ENCODE data around the gene CERS3. TPM values are rescaled to one million over a fixed set of nuclear protein-coding genes. Genes with fewer than 3 reads are reported as not detected.

The CERS3 gene
- polyA plus RNA-seq, 1 donor (not counting 4 experiments of a cell fraction or from before 2014, with no cell fraction given): 23.5 TPM

GRCh38 chr15:100393008-100393407, 135.7 kb downstream of the CERS3 start:
- Histone ChIP-seq H3K4me1 (ENCODE audit: control insufficient read depth, extremely low read depth, insufficient read depth, low read length) (no peaks in the 10 kb centered on the region), H3K9me3 (ENCODE audit: control insufficient read depth, low read depth, low read length) (no peaks in the 10 kb centered on the region), H3K9ac (ENCODE audit: control insufficient read depth, extremely low read depth, insufficient read depth, low read length) (no peak overlapping the region), H3K4me3 (ENCODE audit: control insufficient read depth in 2 of 3, extremely low read depth in 1 of 3, insufficient read depth in 2 of 3, low read depth in 1 of 3, low read length in 3 of 3) (no peak overlapping the region), H3K79me2 (ENCODE audit: control insufficient read depth, insufficient read depth, low read length) (no peaks in the 10 kb centered on the region), H3K27me3 (ENCODE audit: control insufficient read depth, extremely low read depth, insufficient read depth, low read length) (no peaks in the 10 kb centered on the region), H2AFZ (ENCODE audit: control insufficient read depth, low read length) (no peak overlapping the region), H4K20me1 (ENCODE audit: control insufficient read depth, extremely low read depth, insufficient read depth, low read length) (no peaks in the 10 kb centered on the region), H3K4me2 (ENCODE audit: control insufficient read depth, extremely low read depth, insufficient read depth, low read depth, low read length) (no peak overlapping the region), H3K36me3 (ENCODE audit: control insufficient read depth in 2 of 2, extremely low read depth in 1 of 2, insufficient read depth in 2 of 2, low read length in 2 of 2) (no peaks in the 10 kb centered on the region), H3K27ac (ENCODE audit: control insufficient read depth, insufficient read depth, low read length) (no peak overlapping the region), H3K9me1 (ENCODE audit: control insufficient read depth, extremely low read depth, insufficient read depth, low read length) (no peaks in the 10 kb centered on the region)
- TF ChIP-seq CTCF (optimal IDR thresholded peaks at IDR 0.05 in 1 of 3, IDR thresholded peaks at IDR 0.05 in 1 of 3, conservative IDR thresholded peaks at IDR 0.05 in 1 of 3; ENCODE audit: extremely low read depth in 1 of 3, insufficient read depth in 2 of 3, low read length in 3 of 3): no peak
- no peak for TF ChIP-seq EZH2 (IDR thresholded peaks at IDR 0.05; ENCODE audit: low read length)
- dilution Hi-C loops (cut with MboI; ENCODE audit: extremely low pct_ligation_motif_present, low sequenced_read_pairs): no loop called here
- FAIRE-seq (no peak), DNase-seq (ENCODE audit: low read depth, low spot score) (no peak)

- DNase-seq (ENCODE audit: low read depth, low spot score) (no peak), FAIRE-seq (no peak)
- peaks cover 7% of the 10 kb centered on the region for H3K9me3 ChIP-seq (ENCODE audit: control insufficient read depth, low read depth, low read length)
- no peaks in the 10 kb centered on the region for H3K4me1 ChIP-seq (ENCODE audit: control insufficient read depth, extremely low read depth, insufficient read depth, low read length)
- dilution Hi-C loops (cut with MboI; ENCODE audit: extremely low pct_ligation_motif_present, low sequenced_read_pairs): no loop called here
- TF ChIP-seq EZH2 (IDR thresholded peaks at IDR 0.05; ENCODE audit: low read length) (no peak), CTCF (optimal IDR thresholded peaks at IDR 0.05 in 1 of 3, IDR thresholded peaks at IDR 0.05 in 1 of 3, conservative IDR thresholded peaks at IDR 0.05 in 1 of 3; ENCODE audit: extremely low read depth in 1 of 3, insufficient read depth in 2 of 3, low read length in 3 of 3) (no peak)
- H2AFZ ChIP-seq (ENCODE audit: control insufficient read depth, low read length): no peak overlapping the region
- no peaks in the 10 kb centered on the region for H3K9me1 ChIP-seq (ENCODE audit: control insufficient read depth, extremely low read depth, insufficient read depth, low read length)
- no peaks in the 10 kb centered on the region for H3K79me2 ChIP-seq (ENCODE audit: control insufficient read depth, insufficient read depth, low read length)
- H3K27ac ChIP-seq (ENCODE audit: control insufficient read depth, insufficient read depth, low read length): no peak overlapping the region
- no peaks in the 10 kb centered on the region for H4K20me1 ChIP-seq (ENCODE audit: control insufficient read depth, extremely low read depth, insufficient read depth, low read length)
- H3K9ac ChIP-seq (ENCODE audit: control insufficient read depth, extremely low read depth, insufficient read depth, low read length): no peak overlapping the region
- H3K27me3 ChIP-seq (ENCODE audit: control insufficient read depth, extremely low read depth, insufficient read depth, low read length): no peaks in the 10 kb centered on the region
- no peak overlapping the region for H3K4me2 ChIP-seq (ENCODE audit: control insufficient read depth, extremely low read depth, insufficient read depth, low read depth, low read length)
- H3K36me3 ChIP-seq (ENCODE audit: control insufficient read depth in 2 of 2, extremely low read depth in 1 of 2, insufficient read depth in 2 of 2, low read length in 2 of 2): no peaks in the 10 kb centered on the region
- H3K4me3 ChIP-seq (ENCODE audit: control insufficient read depth in 2 of 3, extremely low read depth in 1 of 3, insufficient read depth in 2 of 3, low read depth in 1 of 3, low read length in 3 of 3): no peak overlapping the region
Measured at GRCh38 chr15:100385300-100386050, 143.3 kb downstream of the CERS3 start.
